ENCODE results near the gene MDK. TPM values are rescaled to one million over a fixed set of nuclear protein-coding genes. Genes with fewer than 3 reads are reported as not detected.

The MDK gene
- total and polyA plus RNA-seq, 4 donors = 2.3 to 41.8 (median 13.5) TPM

DNA sequence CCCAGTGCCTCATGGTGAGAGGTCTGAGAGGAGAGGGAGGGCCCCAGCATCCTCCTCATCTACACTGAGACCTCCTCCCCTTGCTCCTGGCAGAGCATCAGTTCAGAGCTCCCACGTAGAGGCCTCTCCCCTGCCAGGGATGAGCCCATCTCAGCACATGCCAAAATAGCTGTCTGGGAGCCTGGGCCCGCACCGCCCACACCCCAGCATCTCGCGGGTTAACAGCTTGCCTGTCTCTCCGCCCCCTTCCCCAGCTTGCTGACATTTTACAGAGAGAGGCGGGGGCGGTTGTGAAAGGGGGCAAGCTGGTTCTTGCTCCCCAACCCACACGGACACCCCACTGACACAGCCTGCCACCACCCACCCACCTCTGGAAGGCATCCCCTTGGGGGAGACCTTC lies 27.8 kb upstream of the MDK start:
- Histone ChIP-seq H3K9me3 (ENCODE audit: control insufficient read depth in 4 of 4, low read length in 3 of 4) (no peaks in the 10 kb centered on the region), H3K27ac (ENCODE audit: low read depth in 1 of 2, low read length in 2 of 2) (no peak overlapping the region), H3K4me1 (ENCODE audit: control insufficient read depth in 4 of 4, insufficient read depth in 4 of 4, low read length in 3 of 4) (peaks cover 0 to 31% (median 20%) of the 10 kb centered on the region in 4 donors), H3K4me3 (ENCODE audit: low read depth in 1 of 3, low read length in 3 of 3) (no peak overlapping the region), H3K27me3 (ENCODE audit: control insufficient read depth in 4 of 4, insufficient read depth in 4 of 4, low read length in 3 of 4) (no peaks in the 10 kb centered on the region), H3K9ac (ENCODE audit: low read depth in 1 of 2, low read length in 2 of 2) (no peak overlapping the region), H3K36me3 (ENCODE audit: control insufficient read depth in 4 of 4, insufficient read depth in 3 of 4, low read depth in 1 of 4, low read length in 3 of 4) (peaks cover 0 to 7% (median 0%) of the 10 kb centered on the region in 4 donors)
- no peak for DNase-seq (ENCODE audit: low spot score)
- WGBS = 77% methylated on average over 9 of the region's 9 CpGs
- TF ChIP-seq, protein P1, sequence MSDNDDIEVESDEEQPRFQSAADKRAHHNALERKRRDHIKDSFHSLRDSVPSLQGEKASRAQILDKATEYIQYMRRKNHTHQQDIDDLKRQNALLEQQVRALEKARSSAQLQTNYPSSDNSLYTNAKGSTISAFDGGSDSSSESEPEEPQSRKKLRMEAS (IDR thresholded peaks at IDR 0.05) = no peak
- TF ChIP-seq JUND (IDR thresholded peaks at IDR 0.05) (no peak), NR2F2 (IDR thresholded peaks at IDR 0.05) (no peak), HNF4A (conservative IDR thresholded peaks at IDR 0.05) (no peak), EGR1 (IDR thresholded peaks at IDR 0.05; ENCODE audit: low read depth in 2 of 2) (no peak)
- TF ChIP-seq, protein P2, sequence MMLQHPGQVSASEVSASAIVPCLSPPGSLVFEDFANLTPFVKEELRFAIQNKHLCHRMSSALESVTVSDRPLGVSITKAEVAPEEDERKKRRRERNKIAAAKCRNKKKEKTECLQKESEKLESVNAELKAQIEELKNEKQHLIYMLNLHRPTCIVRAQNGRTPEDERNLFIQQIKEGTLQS (IDR thresholded peaks at IDR 0.05) = no peak
- TF ChIP-seq, protein P3, sequence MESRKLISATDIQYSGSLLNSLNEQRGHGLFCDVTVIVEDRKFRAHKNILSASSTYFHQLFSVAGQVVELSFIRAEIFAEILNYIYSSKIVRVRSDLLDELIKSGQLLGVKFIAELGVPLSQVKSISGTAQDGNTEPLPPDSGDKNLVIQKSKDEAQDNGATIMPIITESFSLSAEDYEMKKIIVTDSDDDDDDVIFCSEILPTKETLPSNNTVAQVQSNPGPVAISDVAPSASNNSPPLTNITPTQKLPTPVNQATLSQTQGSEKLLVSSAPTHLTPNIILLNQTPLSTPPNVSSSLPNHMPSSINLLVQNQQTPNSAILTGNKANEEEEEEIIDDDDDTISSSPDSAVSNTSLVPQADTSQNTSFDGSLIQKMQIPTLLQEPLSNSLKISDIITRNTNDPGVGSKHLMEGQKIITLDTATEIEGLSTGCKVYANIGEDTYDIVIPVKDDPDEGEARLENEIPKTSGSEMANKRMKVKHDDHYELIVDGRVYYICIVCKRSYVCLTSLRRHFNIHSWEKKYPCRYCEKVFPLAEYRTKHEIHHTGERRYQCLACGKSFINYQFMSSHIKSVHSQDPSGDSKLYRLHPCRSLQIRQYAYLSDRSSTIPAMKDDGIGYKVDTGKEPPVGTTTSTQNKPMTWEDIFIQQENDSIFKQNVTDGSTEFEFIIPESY (IDR thresholded peaks at IDR 0.05) = no peak
- TF ChIP-seq, protein P4, sequence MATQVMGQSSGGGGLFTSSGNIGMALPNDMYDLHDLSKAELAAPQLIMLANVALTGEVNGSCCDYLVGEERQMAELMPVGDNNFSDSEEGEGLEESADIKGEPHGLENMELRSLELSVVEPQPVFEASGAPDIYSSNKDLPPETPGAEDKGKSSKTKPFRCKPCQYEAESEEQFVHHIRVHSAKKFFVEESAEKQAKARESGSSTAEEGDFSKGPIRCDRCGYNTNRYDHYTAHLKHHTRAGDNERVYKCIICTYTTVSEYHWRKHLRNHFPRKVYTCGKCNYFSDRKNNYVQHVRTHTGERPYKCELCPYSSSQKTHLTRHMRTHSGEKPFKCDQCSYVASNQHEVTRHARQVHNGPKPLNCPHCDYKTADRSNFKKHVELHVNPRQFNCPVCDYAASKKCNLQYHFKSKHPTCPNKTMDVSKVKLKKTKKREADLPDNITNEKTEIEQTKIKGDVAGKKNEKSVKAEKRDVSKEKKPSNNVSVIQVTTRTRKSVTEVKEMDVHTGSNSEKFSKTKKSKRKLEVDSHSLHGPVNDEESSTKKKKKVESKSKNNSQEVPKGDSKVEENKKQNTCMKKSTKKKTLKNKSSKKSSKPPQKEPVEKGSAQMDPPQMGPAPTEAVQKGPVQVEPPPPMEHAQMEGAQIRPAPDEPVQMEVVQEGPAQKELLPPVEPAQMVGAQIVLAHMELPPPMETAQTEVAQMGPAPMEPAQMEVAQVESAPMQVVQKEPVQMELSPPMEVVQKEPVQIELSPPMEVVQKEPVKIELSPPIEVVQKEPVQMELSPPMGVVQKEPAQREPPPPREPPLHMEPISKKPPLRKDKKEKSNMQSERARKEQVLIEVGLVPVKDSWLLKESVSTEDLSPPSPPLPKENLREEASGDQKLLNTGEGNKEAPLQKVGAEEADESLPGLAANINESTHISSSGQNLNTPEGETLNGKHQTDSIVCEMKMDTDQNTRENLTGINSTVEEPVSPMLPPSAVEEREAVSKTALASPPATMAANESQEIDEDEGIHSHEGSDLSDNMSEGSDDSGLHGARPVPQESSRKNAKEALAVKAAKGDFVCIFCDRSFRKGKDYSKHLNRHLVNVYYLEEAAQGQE (IDR thresholded peaks at IDR 0.05) = no peak

DNA sequence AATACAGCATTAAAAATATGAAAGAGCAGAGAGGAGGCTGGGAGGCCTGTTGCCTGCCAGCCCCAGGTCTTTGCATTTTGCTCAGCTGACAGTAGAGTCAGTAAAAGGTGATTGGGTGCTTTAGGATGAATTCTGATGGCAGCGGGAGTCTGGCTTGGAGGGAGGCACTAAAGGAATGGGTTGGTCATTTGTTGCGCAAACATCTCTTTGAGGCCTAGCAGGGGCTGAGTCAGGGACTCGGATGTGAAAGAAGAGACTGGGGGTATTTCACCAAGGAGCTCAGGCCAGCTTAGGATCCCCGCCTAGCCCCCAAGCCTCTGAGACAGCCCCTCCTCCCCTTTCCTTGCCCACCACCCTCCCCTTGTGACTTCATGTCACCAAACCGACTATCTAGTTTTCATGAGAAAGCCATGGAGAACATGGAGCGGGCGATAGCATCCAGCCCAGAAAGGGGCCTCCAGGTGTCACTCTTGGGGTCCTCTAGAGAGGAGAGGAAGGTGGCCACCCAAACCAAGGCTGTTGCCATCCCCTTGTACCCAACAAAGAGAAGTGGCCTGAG lies 24.5 kb upstream of the MDK start:
- peaks cover 0 to 11% (median 5%) of the 10 kb centered on the region in 4 donors for H3K4me1 ChIP-seq (ENCODE audit: control insufficient read depth in 4 of 4, insufficient read depth in 4 of 4, low read length in 3 of 4)
- no peaks in the 10 kb centered on the region for H3K9me3 ChIP-seq (ENCODE audit: control insufficient read depth in 4 of 4, low read length in 3 of 4)
- H3K27ac ChIP-seq (ENCODE audit: low read depth in 1 of 2, low read length in 2 of 2) = no peak overlapping the region
- no peak overlapping the region for H3K4me3 ChIP-seq (ENCODE audit: low read depth in 1 of 3, low read length in 3 of 3)
- H3K9ac ChIP-seq (ENCODE audit: low read depth in 1 of 2, low read length in 2 of 2) = no peak overlapping the region
- peaks cover 0 to 7% (median 0%) of the 10 kb centered on the region in 4 donors for H3K36me3 ChIP-seq (ENCODE audit: control insufficient read depth in 4 of 4, insufficient read depth in 3 of 4, low read depth in 1 of 4, low read length in 3 of 4)
- WGBS = 90% methylated on average over 7 of the region's 7 CpGs
- DNase-seq (ENCODE audit: low spot score) = no peak
- TF ChIP-seq, protein P5, sequence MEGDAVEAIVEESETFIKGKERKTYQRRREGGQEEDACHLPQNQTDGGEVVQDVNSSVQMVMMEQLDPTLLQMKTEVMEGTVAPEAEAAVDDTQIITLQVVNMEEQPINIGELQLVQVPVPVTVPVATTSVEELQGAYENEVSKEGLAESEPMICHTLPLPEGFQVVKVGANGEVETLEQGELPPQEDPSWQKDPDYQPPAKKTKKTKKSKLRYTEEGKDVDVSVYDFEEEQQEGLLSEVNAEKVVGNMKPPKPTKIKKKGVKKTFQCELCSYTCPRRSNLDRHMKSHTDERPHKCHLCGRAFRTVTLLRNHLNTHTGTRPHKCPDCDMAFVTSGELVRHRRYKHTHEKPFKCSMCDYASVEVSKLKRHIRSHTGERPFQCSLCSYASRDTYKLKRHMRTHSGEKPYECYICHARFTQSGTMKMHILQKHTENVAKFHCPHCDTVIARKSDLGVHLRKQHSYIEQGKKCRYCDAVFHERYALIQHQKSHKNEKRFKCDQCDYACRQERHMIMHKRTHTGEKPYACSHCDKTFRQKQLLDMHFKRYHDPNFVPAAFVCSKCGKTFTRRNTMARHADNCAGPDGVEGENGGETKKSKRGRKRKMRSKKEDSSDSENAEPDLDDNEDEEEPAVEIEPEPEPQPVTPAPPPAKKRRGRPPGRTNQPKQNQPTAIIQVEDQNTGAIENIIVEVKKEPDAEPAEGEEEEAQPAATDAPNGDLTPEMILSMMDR (IDR thresholded peaks at IDR 0.05; ENCODE audit: low read depth, low read length, missing input control) = no peak
- no peak for TF ChIP-seq SP1 (IDR thresholded peaks at IDR 0.05)
- TF ChIP-seq FOXA1 (IDR thresholded peaks at IDR 0.05) = no peak
- no peak for TF ChIP-seq YY1 (IDR thresholded peaks at IDR 0.05)
- no peak for TF ChIP-seq RAD21 (IDR thresholded peaks at IDR 0.05)
- TF ChIP-seq HNF4A (conservative IDR thresholded peaks at IDR 0.05) = no peak
- H3K27me3 ChIP-seq (ENCODE audit: control insufficient read depth in 4 of 4, insufficient read depth in 4 of 4, low read length in 3 of 4) = no peaks in the 10 kb centered on the region
